H9 (cell line): ENCODE results near the gene NFE2L2. TPM values are rescaled to one million over a fixed set of nuclear protein-coding genes. Genes with fewer than 3 reads are reported as not detected.

Experiments
- DNase-seq: peaks from one replicate; pipeline ENCODE4 v3.0.0-alpha.2; 2017
- H2AFZ ChIP-seq: one replicate; pipeline ENCODE4 v1.6.1; 2013; ENCODE audit warnings: mild to moderate bottlenecking, low read length, control low read depth, moderate library complexity
- H2AK5ac ChIP-seq: 2 replicates; pipeline ENCODE4 v1.6.1; 2013; ENCODE audit warnings: low read length, control low read depth, mixed read lengths; ENCODE audit not compliant: insufficient read length
- H2BK120ac ChIP-seq: one replicate; pipeline ENCODE4 v1.6.1; 2013; ENCODE audit warnings: low read depth, mild to moderate bottlenecking, low read length, control low read depth, inconsistent platforms; ENCODE audit not compliant: poor library complexity, severe bottlenecking
- H2BK12ac ChIP-seq: 2 replicates; pipeline ENCODE4 v1.6.1; 2013; ENCODE audit warnings: low read length, control low read depth, mixed read lengths, low read depth; ENCODE audit not compliant: insufficient read length
- H2BK15ac ChIP-seq: 2 replicates; pipeline ENCODE4 v1.6.1; 2013; ENCODE audit warnings: low read depth, low read length, control low read depth
- H2BK20ac ChIP-seq: one replicate; pipeline ENCODE4 v1.6.1; 2013; ENCODE audit warnings: low read depth, mild to moderate bottlenecking, low read length, control low read depth, inconsistent platforms; ENCODE audit not compliant: poor library complexity, severe bottlenecking
- H2BK5ac ChIP-seq: 2 replicates; pipeline ENCODE4 v1.6.1; 2013; ENCODE audit warnings: low read length, control low read depth, mixed read lengths; ENCODE audit not compliant: insufficient read length
- H3K14ac ChIP-seq: 2 replicates; pipeline ENCODE4 v1.6.1; 2013; ENCODE audit warnings: low read length, control low read depth; ENCODE audit not compliant: insufficient read depth
- H3K18ac ChIP-seq: 2 replicates; pipeline ENCODE4 v1.6.1; 2013; ENCODE audit warnings: low read depth, mild to moderate bottlenecking, mixed read lengths, low read length, control low read depth; ENCODE audit not compliant: insufficient read length
- H3K23ac ChIP-seq: 2 replicates; pipeline ENCODE4 v1.6.1; 2013; ENCODE audit warnings: low read length, control low read depth, mixed read lengths, low read depth; ENCODE audit not compliant: insufficient read length
- H3K23me2 ChIP-seq: 2 replicates; pipeline ENCODE4 v1.6.1; 2013; ENCODE audit warnings: low read depth, mild to moderate bottlenecking, mixed read lengths, low read length, control low read depth; ENCODE audit not compliant: insufficient read length, poor library complexity, severe bottlenecking
- H3K27ac ChIP-seq: 2 replicates; pipeline ENCODE4 v1.5.1; 2013; ENCODE audit warnings: low read length, control low read depth, mixed read lengths, low read depth; ENCODE audit not compliant: insufficient read length
- H3K27me3 ChIP-seq: 2 replicates; pipeline ENCODE4 v1.6.1; 2013; ENCODE audit warnings: low read length, control low read depth, inconsistent platforms; ENCODE audit not compliant: insufficient read depth
- H3K4ac ChIP-seq: 2 replicates; pipeline ENCODE4 v1.6.1; 2013; ENCODE audit warnings: low read depth, mild to moderate bottlenecking, control low read depth, inconsistent platforms, low read length, moderate library complexity
- H3K4me1 ChIP-seq: 2 replicates; pipeline ENCODE4 v1.6.1; 2013; ENCODE audit warnings: low read length, control low read depth, inconsistent platforms; ENCODE audit not compliant: insufficient read depth
- H3K4me2 ChIP-seq: 2 replicates; pipeline ENCODE4 v1.6.1; 2013; ENCODE audit warnings: low read length, control low read depth, mixed read lengths; ENCODE audit not compliant: insufficient read length, insufficient read depth
- H3K56ac ChIP-seq: 2 replicates; pipeline ENCODE4 v1.6.1; 2013; ENCODE audit warnings: low read depth, mild to moderate bottlenecking, mixed read lengths, low read length, control low read depth; ENCODE audit not compliant: insufficient read length
- H3K79me1 ChIP-seq: 2 replicates; pipeline ENCODE4 v1.6.1; 2013; ENCODE audit warnings: low read depth, mild to moderate bottlenecking, moderate library complexity, low read length, control low read depth, inconsistent platforms; ENCODE audit not compliant: insufficient read depth, poor library complexity, severe bottlenecking
- H3K79me2 ChIP-seq: 2 replicates; pipeline ENCODE4 v1.6.1; 2013; ENCODE audit warnings: low read length, control low read depth, inconsistent platforms; ENCODE audit not compliant: insufficient read depth
- H3K9ac ChIP-seq: 2 replicates; pipeline ENCODE4 v1.6.1; 2013; ENCODE audit warnings: low read length, control low read depth, mixed read lengths; ENCODE audit not compliant: insufficient read length; ENCODE audit errors: extremely low read depth
- H3K9me3 ChIP-seq: one replicate; pipeline ENCODE4 v1.6.1; 2013; ENCODE audit warnings: low read depth, low read length, inconsistent platforms; ENCODE audit not compliant: control insufficient read depth
- H3T11ph ChIP-seq: one replicate; pipeline ENCODE4 v1.6.1; 2013; ENCODE audit warnings: mild to moderate bottlenecking, low read length, control low read depth, inconsistent platforms
- H4K20me1 ChIP-seq: one replicate; pipeline ENCODE4 v1.6.1; 2013; ENCODE audit not compliant: control insufficient read depth, insufficient read length, insufficient read depth
- H4K5ac ChIP-seq: 2 replicates; pipeline ENCODE4 v1.6.1; 2013; ENCODE audit warnings: low read depth, mild to moderate bottlenecking, mixed read lengths, low read length, control low read depth; ENCODE audit not compliant: insufficient read length
- H4K8ac ChIP-seq: replicated peaks from 2 replicates; pipeline ENCODE4 v1.6.1; 2013; ENCODE audit warnings: low read length, control low read depth, mixed read lengths, low read depth; ENCODE audit not compliant: insufficient read length
- H4K91ac ChIP-seq: 2 replicates; pipeline ENCODE4 v1.6.1; 2013; ENCODE audit warnings: low read depth, mild to moderate bottlenecking, moderate library complexity, mixed read lengths, low read length, control low read depth; ENCODE audit not compliant: insufficient read length
- H3K27ac Mint-ChIP-seq, 3 experiments: 2 replicates in 2 of 3; 3 replicates in 1 of 3; pipeline ENCODE4 v1.8.0; 2020 to 2021; ENCODE audit warnings: mixed read lengths in 3 of 3, mild to moderate bottlenecking in 1 of 3, moderate library complexity in 1 of 3
- H3K27me3 Mint-ChIP-seq: 2 replicates; pipeline ENCODE4 v1.8.0; 2021; ENCODE audit warnings: low read depth, mild to moderate bottlenecking, moderate library complexity, mixed read lengths
- H3K36me3 Mint-ChIP-seq, 3 experiments: 2 replicates in 2 of 3; 3 replicates in 1 of 3; pipeline ENCODE4 v1.8.0; 2020 to 2021; ENCODE audit warnings: low read depth in 3 of 3, mixed read lengths in 3 of 3; ENCODE audit not compliant: insufficient read depth in 1 of 3
- H3K4me1 Mint-ChIP-seq, 2 experiments: 2 replicates each; pipeline ENCODE4 v1.8.0; 2020; ENCODE audit warnings: mixed read lengths in 2 of 2
- H3K4me3 Mint-ChIP-seq, 2 experiments: 2 replicates in 1 of 2; 3 replicates in 1 of 2; pipeline ENCODE4 v1.8.0; 2020 to 2021; ENCODE audit warnings: mild to moderate bottlenecking in 2 of 2, mixed read lengths in 2 of 2, moderate library complexity in 1 of 2
- H3K9me3 Mint-ChIP-seq, 2 experiments: 2 replicates in 1 of 2; 3 replicates in 1 of 2; pipeline ENCODE4 v1.8.0; 2020; ENCODE audit warnings: mild to moderate bottlenecking in 2 of 2, mixed read lengths in 2 of 2, moderate library complexity in 1 of 2
- CTCF ChIP-seq: fragments of 200-600 bp; sonication (generic); conservative IDR thresholded peaks from 3 replicates; pipeline ENCODE4 v1.8.0; 2021; ENCODE audit warnings: antibody characterized with exemption, mild to moderate bottlenecking
- WGBS: extraction: QIAGEN DNeasy Blood & Tissue Kit; methylation state at CpG from one replicate; pipeline ENCODE4 v1.1.7; 2013; ENCODE audit warnings: missing lambda C conversion rate, low lambda C conversion rate, mixed read lengths; ENCODE audit not compliant: insufficient read length; ENCODE audit errors: extremely low coverage; 5-methylcytosine and 5-hydroxymethylcytosine counted together
- total RNA-seq: library from RNA; stranded (reverse); gene quantifications from 2 replicates; pipeline ENCODE4 v1.2.1, GENCODE V29; 2021

NFE2L2 gene
- total RNA-seq, 1 experiment from 2014 or later: 42.5 TPM

- Histone ChIP-seq H2BK120ac (no peak overlapping the region), H3K79me1 (no peaks in the 10 kb centered on the region), H2BK15ac (no peak overlapping the region), H3K4me2 (no peak overlapping the region), H4K5ac (no peak overlapping the region), H2BK20ac (no peak overlapping the region), H3K9me3 (no peaks in the 10 kb centered on the region), H3K23me2 (no peaks in the 10 kb centered on the region), H4K20me1 (no peaks in the 10 kb centered on the region), H3K14ac (no peak overlapping the region), H3K4me1 (no peaks in the 10 kb centered on the region), H3K18ac (no peak overlapping the region), H3K27ac (no peak overlapping the region), H3K9ac (no peak overlapping the region), H2AK5ac (no peak overlapping the region), H2BK12ac (no peak overlapping the region), H3T11ph (no peak overlapping the region), H3K23ac (no peak overlapping the region), H2BK5ac (no peak overlapping the region), H2AFZ (no peak overlapping the region), H3K56ac (no peak overlapping the region), H3K27me3 (no peaks in the 10 kb centered on the region), H4K8ac (no peak overlapping the region), H3K79me2 (no peaks in the 10 kb centered on the region), H4K91ac (no peak overlapping the region), H3K4ac (no peak overlapping the region)
- WGBS: no CpG with 5 or more reads among the region's 1 CpG
- TF ChIP-seq CTCF: no peak
- no peak for DNase-seq
- Mint-ChIP-seq H3K9me3 (no peaks in the 10 kb centered on the region), H3K27ac (no peak overlapping the region), H3K27me3 (no peaks in the 10 kb centered on the region), H3K36me3 (no peaks in the 10 kb centered on the region), H3K4me3 (no peak overlapping the region), H3K4me1 (no peaks in the 10 kb centered on the region)
Observed at GRCh38 chr2:177192788-177193187, 71.7 kb downstream of the NFE2L2 start.
